Epithelial cell of esophagus (primary cell): Measurements from ENCODE around the gene ZNF433.

Experiments
- DNase-seq: peaks from one replicate; pipeline ENCODE4 v3.0.0; 2010; ENCODE audit warnings: low read depth
- H3K4me3 ChIP-seq: 2 replicates; pipeline ENCODE4 v1.5.1; 2011; ENCODE audit warnings: mild to moderate bottlenecking, low read length, control low read depth
- TF ChIP-seq, protein P1 (sequence below): IDR thresholded peaks from 2 replicates; pipeline ENCODE4 v1.5.1; 2011; ENCODE audit warnings: low read depth, mild to moderate bottlenecking, low read length, control low read depth, inconsistent platforms; ENCODE audit not compliant: insufficient read depth; ENCODE audit errors: missing control alignments

Gene ZNF433

DNA sequence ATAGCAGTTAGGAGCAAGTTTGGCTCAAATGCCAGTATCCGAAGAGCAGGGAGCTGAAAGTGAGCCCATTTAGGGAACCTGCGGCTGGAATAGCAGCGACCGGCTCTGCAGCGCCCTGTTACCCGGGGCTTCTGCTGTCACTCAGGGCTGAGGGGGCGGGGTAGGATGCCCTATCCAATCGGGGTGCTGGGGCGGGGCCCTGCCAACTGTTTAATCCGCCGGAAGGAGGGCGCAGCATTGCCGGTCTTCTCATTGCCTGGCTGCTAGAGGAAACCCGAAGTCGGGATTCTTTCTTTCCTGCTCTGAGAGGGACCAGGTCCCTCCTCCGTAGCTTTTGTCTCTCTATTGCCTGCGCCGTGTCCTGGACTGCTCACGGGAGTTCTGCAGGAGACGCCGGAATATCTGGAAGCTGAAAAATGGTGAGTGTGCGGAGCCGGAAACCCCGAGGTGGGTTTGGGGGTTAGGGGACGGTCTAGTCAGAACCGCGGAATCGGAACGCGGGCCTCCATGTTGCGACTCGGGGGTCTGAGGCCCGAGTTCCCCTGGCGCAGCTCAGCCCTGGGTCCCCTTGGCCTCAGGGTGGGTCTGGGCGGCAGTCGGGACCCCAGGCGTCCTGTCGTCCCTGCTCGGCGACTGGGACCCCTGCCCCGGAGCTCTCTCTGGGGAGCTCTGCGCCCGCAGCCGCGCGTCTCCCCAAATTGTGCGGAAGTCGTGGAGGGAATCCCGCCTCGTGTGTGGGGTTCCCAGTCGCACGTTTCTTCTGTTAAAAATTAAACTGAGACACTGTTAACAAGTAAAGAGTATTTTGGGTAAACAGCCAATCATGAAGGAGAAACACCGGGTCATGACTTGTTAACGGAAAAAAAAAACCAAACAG, 47.8 kb downstream of the ZNF433 start:
- TF ChIP-seq, protein P1, sequence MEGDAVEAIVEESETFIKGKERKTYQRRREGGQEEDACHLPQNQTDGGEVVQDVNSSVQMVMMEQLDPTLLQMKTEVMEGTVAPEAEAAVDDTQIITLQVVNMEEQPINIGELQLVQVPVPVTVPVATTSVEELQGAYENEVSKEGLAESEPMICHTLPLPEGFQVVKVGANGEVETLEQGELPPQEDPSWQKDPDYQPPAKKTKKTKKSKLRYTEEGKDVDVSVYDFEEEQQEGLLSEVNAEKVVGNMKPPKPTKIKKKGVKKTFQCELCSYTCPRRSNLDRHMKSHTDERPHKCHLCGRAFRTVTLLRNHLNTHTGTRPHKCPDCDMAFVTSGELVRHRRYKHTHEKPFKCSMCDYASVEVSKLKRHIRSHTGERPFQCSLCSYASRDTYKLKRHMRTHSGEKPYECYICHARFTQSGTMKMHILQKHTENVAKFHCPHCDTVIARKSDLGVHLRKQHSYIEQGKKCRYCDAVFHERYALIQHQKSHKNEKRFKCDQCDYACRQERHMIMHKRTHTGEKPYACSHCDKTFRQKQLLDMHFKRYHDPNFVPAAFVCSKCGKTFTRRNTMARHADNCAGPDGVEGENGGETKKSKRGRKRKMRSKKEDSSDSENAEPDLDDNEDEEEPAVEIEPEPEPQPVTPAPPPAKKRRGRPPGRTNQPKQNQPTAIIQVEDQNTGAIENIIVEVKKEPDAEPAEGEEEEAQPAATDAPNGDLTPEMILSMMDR = no peak
- DNase-seq = peak; percentile 95
- H3K4me3 ChIP-seq = peak overlapping the region; percentile 83

DNA sequence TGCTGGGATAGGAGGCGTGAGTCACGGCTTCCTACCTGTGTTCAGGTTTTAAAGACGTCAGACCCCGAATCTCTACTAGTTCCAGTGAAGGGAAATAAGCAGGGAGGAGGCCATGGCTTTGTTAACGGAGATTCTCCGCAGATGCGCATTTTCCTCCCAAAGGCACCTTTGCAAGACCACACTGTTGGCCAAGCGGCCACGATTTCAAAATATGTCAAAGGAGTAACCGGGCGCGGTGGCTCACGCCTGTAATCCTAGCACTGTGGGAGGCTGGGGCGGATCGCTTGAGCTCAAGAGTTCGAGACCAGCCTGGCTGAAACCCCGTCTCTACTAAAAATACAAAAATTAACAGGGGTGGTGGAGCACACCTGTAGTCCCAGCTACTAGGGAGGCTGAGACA, 48.7 kb downstream of the ZNF433 start:
- no peak overlapping the region for H3K4me3 ChIP-seq
- TF ChIP-seq, protein P1 = no peak
- no peak for DNase-seq

DNA sequence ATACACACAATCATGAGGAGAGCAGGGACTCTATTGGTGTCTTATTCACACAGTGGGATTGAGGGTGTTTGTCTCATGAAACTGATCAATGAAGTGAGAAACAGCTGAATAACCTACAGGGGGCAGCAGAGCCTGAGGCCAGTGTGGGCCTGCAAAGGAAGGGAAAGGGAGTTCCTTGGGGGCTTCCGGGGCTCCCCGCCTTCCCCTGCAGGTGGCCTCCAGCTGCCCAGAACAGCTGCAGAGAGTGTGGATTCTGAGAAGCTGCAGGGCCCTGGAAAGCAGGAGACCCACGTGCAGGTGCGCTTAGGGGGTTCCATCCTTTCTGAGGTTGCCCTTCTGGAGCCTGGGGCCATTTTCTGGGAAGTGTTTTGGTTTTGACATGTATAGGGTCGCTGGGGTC, 50.5 kb downstream of the ZNF433 start:
- no peak for DNase-seq
- H3K4me3 ChIP-seq = no peak overlapping the region
- TF ChIP-seq, protein P1 = no peak

DNA sequence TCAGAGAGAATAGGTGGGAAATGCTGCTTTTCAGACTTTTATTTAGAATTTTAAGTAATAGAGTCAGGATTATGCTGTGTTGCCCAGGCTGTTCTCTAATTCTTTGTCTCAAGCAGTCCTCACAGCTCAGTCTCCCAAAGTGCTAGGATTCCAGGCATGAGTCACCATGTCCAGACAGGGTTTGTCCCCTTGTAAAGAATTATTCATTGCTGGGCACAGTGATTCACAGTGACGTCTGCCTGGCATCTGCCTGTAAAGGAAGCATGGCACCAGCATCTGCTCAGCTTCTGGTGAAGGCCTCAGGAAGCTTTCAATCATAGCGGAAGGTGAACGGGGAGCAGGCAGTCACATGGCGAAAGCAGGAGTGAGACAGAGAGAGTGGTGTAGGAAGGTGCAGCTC, 53.0 kb downstream of the ZNF433 start:
- DNase-seq = peak; percentile 73

DNA sequence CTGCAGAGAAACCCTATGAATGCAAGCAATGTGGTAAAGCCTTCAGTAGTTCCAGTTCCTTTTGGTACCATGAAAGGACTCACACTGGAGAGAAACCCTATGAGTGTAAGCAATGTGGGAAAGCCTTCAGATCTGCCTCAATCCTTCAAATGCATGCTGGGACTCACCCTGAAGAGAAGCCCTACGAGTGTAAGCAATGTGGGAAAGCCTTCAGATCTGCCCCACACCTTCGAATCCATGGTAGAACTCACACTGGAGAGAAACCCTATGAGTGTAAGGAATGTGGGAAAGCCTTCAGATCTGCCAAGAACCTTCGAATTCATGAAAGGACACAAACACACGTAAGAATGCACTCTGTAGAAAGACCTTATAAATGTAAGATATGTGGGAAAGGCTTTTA, 56.0 kb downstream of the ZNF433 start:
- no peak overlapping the region for H3K4me3 ChIP-seq
- DNase-seq = no peak
- TF ChIP-seq, protein P1 = no peak

More for the DNA sequence above, 53.0 kb downstream of the ZNF433 start:
- TF ChIP-seq, protein P1 = no peak
- no peak overlapping the region for H3K4me3 ChIP-seq

DNA sequence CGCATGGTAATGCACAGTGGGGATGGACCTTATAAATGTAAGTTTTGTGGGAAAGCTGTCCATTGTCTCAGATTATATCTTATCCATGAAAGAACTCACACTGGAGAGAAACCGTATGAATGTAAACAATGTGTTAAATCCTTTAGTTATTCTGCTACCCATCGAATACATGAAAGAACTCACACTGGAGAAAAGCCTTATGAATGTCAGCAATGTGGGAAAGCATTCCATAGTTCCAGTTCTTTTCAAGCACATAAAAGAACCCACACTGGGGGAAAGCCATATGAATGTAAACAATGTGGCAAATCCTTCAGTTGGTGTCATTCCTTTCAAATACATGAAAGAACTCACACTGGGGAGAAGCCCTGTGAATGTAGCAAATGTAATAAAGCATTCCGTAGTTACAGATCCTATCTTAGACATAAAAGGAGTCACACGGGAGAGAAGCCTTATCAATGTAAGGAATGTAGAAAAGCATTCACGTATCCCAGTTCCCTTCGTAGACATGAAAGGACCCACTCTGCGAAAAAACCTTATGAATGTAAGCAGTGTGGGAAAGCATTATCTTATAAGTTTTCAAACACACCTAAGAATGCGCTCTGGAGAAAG, 56.9 kb downstream of the ZNF433 start:
- no peak for DNase-seq
- TF ChIP-seq, protein P1 = no peak
- H3K4me3 ChIP-seq = no peak overlapping the region
